ENCODE data around the gene CEP295NL.

CEP295NL gene

GRCh38 chr17:78903101-78903779 lies at the start of gene CEP295NL:
CEP295NL (minus strand) TSS chr17:78903201; CDS start chr17:78901828, 1,373 bp downstream.
- TF ChIP-seq, protein P1, sequence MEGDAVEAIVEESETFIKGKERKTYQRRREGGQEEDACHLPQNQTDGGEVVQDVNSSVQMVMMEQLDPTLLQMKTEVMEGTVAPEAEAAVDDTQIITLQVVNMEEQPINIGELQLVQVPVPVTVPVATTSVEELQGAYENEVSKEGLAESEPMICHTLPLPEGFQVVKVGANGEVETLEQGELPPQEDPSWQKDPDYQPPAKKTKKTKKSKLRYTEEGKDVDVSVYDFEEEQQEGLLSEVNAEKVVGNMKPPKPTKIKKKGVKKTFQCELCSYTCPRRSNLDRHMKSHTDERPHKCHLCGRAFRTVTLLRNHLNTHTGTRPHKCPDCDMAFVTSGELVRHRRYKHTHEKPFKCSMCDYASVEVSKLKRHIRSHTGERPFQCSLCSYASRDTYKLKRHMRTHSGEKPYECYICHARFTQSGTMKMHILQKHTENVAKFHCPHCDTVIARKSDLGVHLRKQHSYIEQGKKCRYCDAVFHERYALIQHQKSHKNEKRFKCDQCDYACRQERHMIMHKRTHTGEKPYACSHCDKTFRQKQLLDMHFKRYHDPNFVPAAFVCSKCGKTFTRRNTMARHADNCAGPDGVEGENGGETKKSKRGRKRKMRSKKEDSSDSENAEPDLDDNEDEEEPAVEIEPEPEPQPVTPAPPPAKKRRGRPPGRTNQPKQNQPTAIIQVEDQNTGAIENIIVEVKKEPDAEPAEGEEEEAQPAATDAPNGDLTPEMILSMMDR (IDR thresholded peaks at IDR 0.05; ENCODE audit: low read depth, low read length): no peak
- no peak for DNase-seq (ENCODE audit: extremely low read depth, low read depth)

- TF ChIP-seq, protein P1 (IDR thresholded peaks at IDR 0.05; ENCODE audit: low read depth, low read length): no peak
- no peak for DNase-seq (ENCODE audit: extremely low read depth, low read depth)
Observed at GRCh38 chr17:78952706-78953105, 49.7 kb upstream of the CEP295NL start.

- TF ChIP-seq, protein P1 (IDR thresholded peaks at IDR 0.05; ENCODE audit: low read depth, low read length): no peak
- no peak for DNase-seq (ENCODE audit: extremely low read depth, low read depth)
Observed at GRCh38 chr17:78951967-78952551, 49.1 kb upstream of the CEP295NL start.

DNA sequence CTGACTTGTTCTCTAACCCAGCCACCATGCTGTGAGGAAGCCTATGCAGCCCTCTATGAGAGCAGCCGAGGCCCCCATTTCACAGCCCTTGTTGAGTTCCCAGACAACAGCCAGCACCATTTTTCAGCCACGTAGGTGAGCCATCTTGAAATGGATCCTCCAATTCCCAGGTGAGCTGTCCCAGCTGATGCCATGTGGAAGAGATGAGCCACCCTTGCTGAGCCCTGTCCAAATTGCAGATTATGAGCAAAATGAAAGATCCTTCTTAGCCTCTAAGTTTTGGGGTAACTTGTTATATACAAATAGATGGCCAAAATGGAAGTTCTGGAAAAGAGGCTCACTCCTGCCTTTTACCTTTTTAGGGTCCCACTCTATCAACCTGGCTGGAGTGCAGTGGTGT lies 47.9 kb upstream of the CEP295NL start:
- DNase-seq (ENCODE audit: extremely low read depth, low read depth): no peak
- TF ChIP-seq, protein P1 (IDR thresholded peaks at IDR 0.05; ENCODE audit: low read depth, low read length): no peak

- DNase-seq (ENCODE audit: extremely low read depth, low read depth): no peak
- TF ChIP-seq, protein P1 (IDR thresholded peaks at IDR 0.05; ENCODE audit: low read depth, low read length): no peak
Observed at GRCh38 chr17:78947235-78948149, 44.5 kb upstream of the CEP295NL start.

GRCh38 chr17:78946631-78947030 lies 43.6 kb upstream of the CEP295NL start:
- no peak for DNase-seq (ENCODE audit: extremely low read depth, low read depth)
- TF ChIP-seq, protein P1 (IDR thresholded peaks at IDR 0.05; ENCODE audit: low read depth, low read length): no peak

Data from AG09319 (cell line).